Panc1 (cell line): Measurements from ENCODE around the gene TBC1D24.

Source experiments
- CTCF ChIP-seq: fragments of 450-650 bp; IDR thresholded peaks from 2 replicates; pipeline ENCODE4 v1.5.1; 2017; ENCODE audit warnings: mild to moderate bottlenecking
- POLR2AphosphoS5 ChIP-seq: IDR thresholded peaks from 2 replicates; pipeline ENCODE4 v1.6.1; 2012; ENCODE audit warnings: mild to moderate bottlenecking, low read depth, low read length, moderate library complexity
- SIN3A ChIP-seq: IDR thresholded peaks from 2 replicates; pipeline ENCODE4 v1.6.1; 2012; ENCODE audit warnings: low read depth, mild to moderate bottlenecking, low read length, moderate library complexity, borderline replicate concordance; ENCODE audit not compliant: insufficient read depth
- TCF7L2 ChIP-seq: IDR thresholded peaks from 2 replicates; pipeline ENCODE4 v1.6.1; 2011; ENCODE audit warnings: mild to moderate bottlenecking, low read depth, low read length, inconsistent platforms

- TF ChIP-seq CTCF (no peak), POLR2AphosphoS5 (no peak), SIN3A (no peak), TCF7L2 (no peak)
Measured at GRCh38 chr16:2508722-2509400, 33.9 kb downstream of the TBC1D24 start.
